ENCODE data around the gene LRRC8C. TPM values are rescaled to one million over a fixed set of nuclear protein-coding genes. Genes with fewer than 3 reads are reported as not detected.

Gene LRRC8C
- total RNA-seq, 2 donors from 2014 or later, result 9.0 to 11.5 TPM

- Histone ChIP-seq H3K9me3 (no peaks in the 10 kb centered on the region), H3K27me3 (no peaks in the 10 kb centered on the region), H3K27ac (peak overlapping the region; percentile 70 to 73), H3K36me3 (no peaks in the 10 kb centered on the region), H3K4me3 (peak overlapping the region in 1 of 2 donors; percentile 0), H3K4me1 (peaks cover 0 to 58% of the 10 kb centered on the region in 2 donors)
- no peak for DNase-seq (ENCODE audit: low spot score)
- no peak for TF ChIP-seq CTCF (IDR thresholded peaks at IDR 0.05)
These were observed 23.0 kb upstream of the LRRC8C start for GRCh38 chr1:89609781-89610456.

GRCh38 chr1:89610457-89611011 is 22.4 kb upstream of the LRRC8C start:
- Histone ChIP-seq H3K27me3 (no peaks in the 10 kb centered on the region), H3K36me3 (no peaks in the 10 kb centered on the region), H3K9me3 (no peaks in the 10 kb centered on the region), H3K4me3 (peak overlapping the region in 1 of 2 donors; percentile 0), H3K27ac (peak overlapping the region; percentile 70 to 73), H3K4me1 (peaks cover 0 to 59% of the 10 kb centered on the region in 2 donors)
- no peak for DNase-seq (ENCODE audit: low spot score)
- no peak for TF ChIP-seq CTCF (IDR thresholded peaks at IDR 0.05)

GRCh38 chr1:89611721-89612120 is 21.2 kb upstream of the LRRC8C start:
- no peaks in the 10 kb centered on the region for H3K27me3 ChIP-seq
- TF ChIP-seq CTCF (IDR thresholded peaks at IDR 0.05), result no peak
- no peaks in the 10 kb centered on the region for H3K36me3 ChIP-seq
- no peak overlapping the region for H3K27ac ChIP-seq
- no peak for DNase-seq (ENCODE audit: low spot score)
- H3K4me3 ChIP-seq, result no peak overlapping the region
- H3K9me3 ChIP-seq, result no peaks in the 10 kb centered on the region
- peaks cover 0 to 66% of the 10 kb centered on the region in 2 donors for H3K4me1 ChIP-seq

- no peak for TF ChIP-seq CTCF (IDR thresholded peaks at IDR 0.05)
- Histone ChIP-seq H3K27me3 (no peaks in the 10 kb centered on the region), H3K36me3 (no peaks in the 10 kb centered on the region), H3K4me1 (peaks cover 0 to 51% of the 10 kb centered on the region in 2 donors), H3K4me3 (no peak overlapping the region), H3K27ac (no peak overlapping the region), H3K9me3 (no peaks in the 10 kb centered on the region)
- DNase-seq (ENCODE audit: low spot score), result no peak
These were observed 19.0 kb upstream of the LRRC8C start for GRCh38 chr1:89613928-89614327.

- H3K27ac ChIP-seq, result peak overlapping the region; percentile 46 to 62
- H3K4me3 ChIP-seq, result no peak overlapping the region
- no peaks in the 10 kb centered on the region for H3K36me3 ChIP-seq
- DNase-seq (ENCODE audit: low spot score), result no peak
- peaks cover 0 to 32% of the 10 kb centered on the region in 2 donors for H3K4me1 ChIP-seq
- no peaks in the 10 kb centered on the region for H3K27me3 ChIP-seq
- peak in 1 of 2 donors; percentile 60 for TF ChIP-seq CTCF (IDR thresholded peaks at IDR 0.05)
- no peaks in the 10 kb centered on the region for H3K9me3 ChIP-seq
These were observed 17.0 kb upstream of the LRRC8C start for GRCh38 chr1:89615676-89616598.
